SU-DHL-6 (cell line): ENCODE data around the gene CYP26C1.

Source experiments
- H2AFZ ChIP-seq: fragments of 200-600 bp; sonication (generic); 2 replicates; pipeline ENCODE4 v1.6.1; 2014; ENCODE audit warnings: low read depth, mild to moderate bottlenecking, moderate library complexity, mixed read lengths, antibody characterized with exemption, low read length; ENCODE audit not compliant: severe bottlenecking
- H3F3A ChIP-seq: fragments of 200-600 bp; shearing (Covaris generic); 2 replicates; pipeline ENCODE4 v1.6.0; 2016; ENCODE audit warnings: antibody characterized with exemption, mild to moderate bottlenecking; ENCODE audit not compliant: insufficient read depth
- H3K27ac ChIP-seq: fragments of 200-600 bp; sonication (generic); 2 replicates; pipeline ENCODE4 v1.5.1; 2016; ENCODE audit warnings: low read depth, mild to moderate bottlenecking, low read length, moderate library complexity, mixed read lengths
- H3K27me3 ChIP-seq: fragments of 200-600 bp; sonication (generic), shearing (Covaris generic); 2 replicates; pipeline ENCODE4 v1.6.0; 2014; ENCODE audit warnings: mild to moderate bottlenecking, low read length
- H3K36me3 ChIP-seq: fragments of 200-600 bp; sonication (generic); 2 replicates; pipeline ENCODE4 v1.6.1; 2014; ENCODE audit warnings: mild to moderate bottlenecking, low read length, mixed read lengths
- H3K4me2 ChIP-seq: fragments of 300-600, 200-600 bp; shearing (Covaris generic), sonication (generic); 2 replicates; pipeline ENCODE4 v1.6.0; 2014; ENCODE audit warnings: low read length, low read depth, mild to moderate bottlenecking; ENCODE audit not compliant: poor library complexity, severe bottlenecking
- H3K4me3 ChIP-seq: fragments of 200-600 bp; sonication (generic); 2 replicates; pipeline ENCODE4 v1.5.1; 2014; ENCODE audit warnings: antibody characterized with exemption, low read length, mild to moderate bottlenecking, mixed read lengths; ENCODE audit not compliant: insufficient read depth, poor library complexity, severe bottlenecking
- H3K79me2 ChIP-seq: fragments of 200-600 bp; sonication (generic); 2 replicates; pipeline ENCODE4 v1.6.1; 2014; ENCODE audit warnings: mild to moderate bottlenecking, low read length, moderate library complexity; ENCODE audit not compliant: insufficient read depth
- H3K9ac ChIP-seq: fragments of 200-600 bp; sonication (generic); 2 replicates; pipeline ENCODE4 v1.7.0; 2014; ENCODE audit warnings: mild to moderate bottlenecking, low read length
- H3K9me2 ChIP-seq: fragments of 200-600 bp; sonication (generic); replicated peaks from 2 replicates; pipeline ENCODE4 v1.6.1; 2014; ENCODE audit warnings: low read length; ENCODE audit not compliant: insufficient read depth
- H3K9me3 ChIP-seq: fragments of 200-600 bp; sonication (generic); 2 replicates; pipeline ENCODE4 v1.6.1; 2014; ENCODE audit warnings: low read length, mixed read lengths; ENCODE audit not compliant: insufficient read depth
- H4K20me1 ChIP-seq: fragments of 200-600 bp; sonication (generic); 2 replicates; pipeline ENCODE4 v1.6.1; 2014; ENCODE audit warnings: low read depth, mild to moderate bottlenecking, antibody characterized with exemption, low read length, moderate library complexity, mixed read lengths
- EZH2phosphoT487 ChIP-seq: fragments of 200-600 bp; sonication (generic), shearing (Covaris generic); conservative IDR thresholded peaks from 2 replicates; pipeline ENCODE4 v1.6.1; 2018; ENCODE audit warnings: mild to moderate bottlenecking, antibody characterized with exemption, low read length, moderate library complexity, mixed read lengths
- TF ChIP-seq, protein P1 (sequence below): fragments of 200-600 bp; sonication (generic); IDR thresholded peaks from one replicate; pipeline ENCODE4 v1.5.1; 2017; ENCODE audit warnings: antibody characterized with exemption, mild to moderate bottlenecking, low read length, moderate library complexity; ENCODE audit not compliant: insufficient read depth, poor library complexity, severe bottlenecking

CYP26C1 gene

DNA sequence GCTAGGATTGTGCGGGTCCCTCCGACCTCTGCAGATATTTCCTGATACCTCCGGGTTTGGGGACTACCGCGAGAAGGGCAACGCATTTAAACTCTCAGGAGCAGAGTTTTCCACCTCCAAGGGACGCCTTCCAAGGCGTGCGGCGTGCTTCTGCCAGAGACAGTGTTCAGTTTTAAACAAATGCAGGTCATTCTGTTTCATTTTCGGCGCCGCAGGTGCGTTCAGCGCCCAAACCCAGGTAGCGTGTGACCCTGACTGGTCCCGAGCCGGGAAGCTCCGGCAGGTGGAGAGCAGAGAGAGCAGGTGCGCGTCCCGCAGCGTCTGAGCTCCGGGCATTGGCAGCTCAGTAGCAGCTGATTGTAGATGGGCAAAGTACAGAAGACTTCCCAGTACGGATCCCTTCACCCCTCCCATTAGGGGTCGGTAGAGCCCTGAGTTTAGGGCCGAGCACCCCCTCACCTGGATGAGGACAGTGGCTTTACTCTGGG lies 11.7 kb downstream of the CYP26C1 start:
- Histone ChIP-seq H3K27me3 (no peaks in the 10 kb centered on the region), H4K20me1 (no peaks in the 10 kb centered on the region), H3K4me2 (no peak overlapping the region)

DNA sequence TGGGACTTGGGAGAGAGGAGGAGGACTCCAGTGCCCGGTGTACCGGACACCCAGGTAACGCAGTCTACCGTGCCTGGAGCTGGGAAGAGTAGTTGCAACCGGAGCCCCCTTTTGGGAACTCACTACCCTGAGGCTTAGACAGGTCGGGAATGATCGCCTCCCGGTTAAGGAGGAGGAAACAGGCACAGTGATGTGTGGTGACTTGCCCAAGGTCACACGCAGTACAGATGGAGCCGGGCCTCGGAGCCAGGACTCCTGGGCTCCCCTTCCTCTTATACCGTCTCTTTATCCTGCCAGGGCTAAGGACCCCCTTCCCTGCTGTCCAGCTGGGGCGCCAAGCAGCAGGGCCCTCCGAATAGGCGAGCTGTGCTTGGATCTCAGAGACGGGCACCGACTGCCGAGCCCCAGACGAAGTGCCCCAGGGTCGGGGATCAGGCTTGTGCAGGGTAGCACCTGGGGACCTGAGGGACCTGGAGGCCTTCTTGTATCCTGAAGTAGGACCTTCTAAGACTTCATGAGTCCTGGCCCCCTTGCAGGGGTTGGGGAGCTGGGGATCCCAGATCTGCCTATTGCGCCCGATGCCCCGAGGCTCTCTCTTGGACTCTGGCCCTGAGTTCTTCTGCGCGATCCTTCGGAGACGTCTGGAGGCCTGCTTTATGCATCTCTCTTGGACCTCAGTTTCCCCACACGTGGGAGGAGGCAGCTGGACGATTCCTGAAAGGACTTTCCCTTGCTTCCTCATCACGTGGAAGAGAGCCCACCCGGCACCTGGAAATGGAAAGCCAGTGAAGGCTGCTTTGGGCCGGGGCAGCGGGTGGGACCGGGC lies 12.3 kb downstream of the CYP26C1 start:
- no peaks in the 10 kb centered on the region for H3K27me3 ChIP-seq
- no peaks in the 10 kb centered on the region for H3K79me2 ChIP-seq
- H3F3A ChIP-seq = no peaks in the 10 kb centered on the region
- no peaks in the 10 kb centered on the region for H4K20me1 ChIP-seq
- no peak overlapping the region for H2AFZ ChIP-seq
- no peaks in the 10 kb centered on the region for H3K36me3 ChIP-seq
- H3K9me3 ChIP-seq = no peaks in the 10 kb centered on the region
- peak overlapping the region; percentile 30; the same call in 1 of the 2 replicates for H3K9ac ChIP-seq
- no peaks in the 10 kb centered on the region for H3K9me2 ChIP-seq
- H3K4me3 ChIP-seq = peak overlapping the region; percentile 35
- no peak overlapping the region for H3K27ac ChIP-seq
- H3K4me2 ChIP-seq = peak overlapping the region; percentile 58
- TF ChIP-seq, protein P1, sequence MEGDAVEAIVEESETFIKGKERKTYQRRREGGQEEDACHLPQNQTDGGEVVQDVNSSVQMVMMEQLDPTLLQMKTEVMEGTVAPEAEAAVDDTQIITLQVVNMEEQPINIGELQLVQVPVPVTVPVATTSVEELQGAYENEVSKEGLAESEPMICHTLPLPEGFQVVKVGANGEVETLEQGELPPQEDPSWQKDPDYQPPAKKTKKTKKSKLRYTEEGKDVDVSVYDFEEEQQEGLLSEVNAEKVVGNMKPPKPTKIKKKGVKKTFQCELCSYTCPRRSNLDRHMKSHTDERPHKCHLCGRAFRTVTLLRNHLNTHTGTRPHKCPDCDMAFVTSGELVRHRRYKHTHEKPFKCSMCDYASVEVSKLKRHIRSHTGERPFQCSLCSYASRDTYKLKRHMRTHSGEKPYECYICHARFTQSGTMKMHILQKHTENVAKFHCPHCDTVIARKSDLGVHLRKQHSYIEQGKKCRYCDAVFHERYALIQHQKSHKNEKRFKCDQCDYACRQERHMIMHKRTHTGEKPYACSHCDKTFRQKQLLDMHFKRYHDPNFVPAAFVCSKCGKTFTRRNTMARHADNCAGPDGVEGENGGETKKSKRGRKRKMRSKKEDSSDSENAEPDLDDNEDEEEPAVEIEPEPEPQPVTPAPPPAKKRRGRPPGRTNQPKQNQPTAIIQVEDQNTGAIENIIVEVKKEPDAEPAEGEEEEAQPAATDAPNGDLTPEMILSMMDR = no peak
- no peak for TF ChIP-seq EZH2phosphoT487

More for the DNA sequence above, 11.7 kb downstream of the CYP26C1 start:
- H2AFZ ChIP-seq = no peak overlapping the region
- no peak for TF ChIP-seq EZH2phosphoT487
- TF ChIP-seq, protein P1 = no peak
- no peak overlapping the region for H3K9ac ChIP-seq
- H3K9me2 ChIP-seq = no peaks in the 10 kb centered on the region
- no peaks in the 10 kb centered on the region for H3K79me2 ChIP-seq
- H3K9me3 ChIP-seq = no peaks in the 10 kb centered on the region
- no peaks in the 10 kb centered on the region for H3K36me3 ChIP-seq
- no peak overlapping the region for H3K27ac ChIP-seq
- H3K4me3 ChIP-seq = no peak overlapping the region
- no peaks in the 10 kb centered on the region for H3F3A ChIP-seq

DNA sequence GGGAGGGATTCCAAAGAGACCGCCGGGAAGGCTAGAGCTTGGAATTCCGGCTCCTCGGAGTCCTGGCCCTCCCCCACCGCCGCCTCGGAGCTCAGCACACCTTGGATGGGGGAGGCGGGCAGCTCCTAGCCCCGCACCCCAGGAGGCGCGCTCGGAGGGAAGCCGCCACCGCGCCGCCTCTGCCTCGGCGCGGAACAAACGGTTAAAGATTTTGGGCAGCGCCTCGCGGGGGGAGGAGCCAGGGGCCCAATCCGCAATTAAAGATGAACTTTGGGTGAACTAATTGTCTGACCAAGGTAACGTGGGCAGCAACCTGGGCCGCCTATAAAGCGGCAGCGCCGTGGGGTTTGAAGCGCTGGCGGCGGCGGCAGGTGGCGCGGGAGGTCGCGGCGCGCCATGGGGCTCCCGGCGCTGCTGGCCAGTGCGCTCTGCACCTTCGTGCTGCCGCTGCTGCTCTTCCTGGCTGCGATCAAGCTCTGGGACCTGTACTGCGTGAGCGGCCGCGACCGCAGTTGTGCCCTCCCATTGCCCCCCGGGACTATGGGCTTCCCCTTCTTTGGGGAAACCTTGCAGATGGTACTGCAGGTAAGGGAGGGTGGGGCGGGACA lies 13.0 kb downstream of the CYP26C1 start, which contains the start of gene CYP26A1:
TSS of gene CYP26A1 (plus strand) at position 355 of the 608 bp plus-strand sequence. CDS start at position 397, 42 bp downstream.
- Histone ChIP-seq H2AFZ (peak within 1 kb of the TSS; percentile 29), H3K27me3 (no peaks in the 10 kb centered on the region), H3K36me3 (no peaks in the 10 kb centered on the region), H3K4me2 (peak within 1 kb of the TSS; percentile 58), H3K9me2 (no peaks in the 10 kb centered on the region), H3K9ac (peak within 1 kb of the TSS; percentile 30; the same call in 1 of the 2 replicates), H3K79me2 (no peaks in the 10 kb centered on the region), H4K20me1 (no peaks in the 10 kb centered on the region), H3K4me3 (peak within 1 kb of the TSS; percentile 35), H3K9me3 (no peaks in the 10 kb centered on the region), H3F3A (no peaks in the 10 kb centered on the region), H3K27ac (no peak within 1 kb of the TSS)
- TF ChIP-seq EZH2phosphoT487 = no peak
- TF ChIP-seq, protein P1 = no peak
